GM19455 (cell line): ENCODE measurements around the gene NUP160.
A peak's percentile ranks its signal among the peaks of the same experiment; 100 is the strongest.
"Not testable (repeated sequence)": the region's sequence is repeated elsewhere in the genome, so short reads cannot be mapped to it uniquely, and the experiment has no call there.

Source experiments
- ATAC-seq: cut with Tn5 transposase; IDR thresholded peaks from one replicate; pipeline ENCODE4 v1.9.1; 2021; ENCODE audit not compliant: unreplicated experiment

NUP160 gene

GRCh38 chr11:47863189-47863897 is 15.2 kb upstream of the NUP160 start:
- ATAC-seq, result no peak

- no peak for ATAC-seq
Measured at GRCh38 chr11:47861728-47862127, 13.6 kb upstream of the NUP160 start.

GRCh38 chr11:47860536-47860935 is 12.4 kb upstream of the NUP160 start:
- ATAC-seq, result no peak

- ATAC-seq, result no peak
Measured at GRCh38 chr11:47857892-47858543, 9.9 kb upstream of the NUP160 start.

- no peak for ATAC-seq
Measured at GRCh38 chr11:47857485-47857884, 9.3 kb upstream of the NUP160 start.

GRCh38 chr11:47856186-47856585 is 8.0 kb upstream of the NUP160 start:
- ATAC-seq, result no peak

GRCh38 chr11:47854667-47855066 is 6.5 kb upstream of the NUP160 start:
- ATAC-seq, result peak; percentile 45

GRCh38 chr11:47852053-47852452 is 3.9 kb upstream of the NUP160 start:
- ATAC-seq, result no peak

GRCh38 chr11:47850337-47850736 is 2.2 kb upstream of the NUP160 start:
- peak; percentile 23 for ATAC-seq

GRCh38 chr11:47848700-47849155 is 578 bp upstream of the NUP160 start:
- ATAC-seq, result peak; percentile 3

- ATAC-seq, result no peak
Measured at GRCh38 chr11:47847537-47847891, 636 bp downstream of the NUP160 start.

GRCh38 chr11:47846998-47847397 is 1.2 kb downstream of the NUP160 start:
- ATAC-seq, result no peak

GRCh38 chr11:47843361-47844055 is 4.6 kb downstream of the NUP160 start:
- no peak for ATAC-seq

- no peak for ATAC-seq
Measured at GRCh38 chr11:47842749-47843148, 5.4 kb downstream of the NUP160 start.

GRCh38 chr11:47837929-47838328 is 10.2 kb downstream of the NUP160 start:
- no peak for ATAC-seq

- ATAC-seq, result no peak
Measured at GRCh38 chr11:47837292-47837691, 10.9 kb downstream of the NUP160 start.

GRCh38 chr11:47830013-47830412 is 18.1 kb downstream of the NUP160 start:
- not testable (repeated sequence) for ATAC-seq

GRCh38 chr11:47828284-47828683 is 19.9 kb downstream of the NUP160 start:
- no peak for ATAC-seq

GRCh38 chr11:47822664-47823063 is 25.5 kb downstream of the NUP160 start:
- ATAC-seq, result not testable (repeated sequence)

GRCh38 chr11:47819743-47820142 is 28.4 kb downstream of the NUP160 start:
- ATAC-seq, result no peak

- ATAC-seq, result no peak
Measured at GRCh38 chr11:47800759-47801158, 47.4 kb downstream of the NUP160 start.

- ATAC-seq, result no peak
Measured at GRCh38 chr11:47797633-47798032, 50.5 kb downstream of the NUP160 start.
